Liver (tissue), 3 donors: ENCODE data around the gene MASP1.

ENCODE experiments used
- CTCF ChIP-seq: fragments of 150-350 bp; IDR thresholded peaks from 2 replicates; pipeline ENCODE4 v1.5.1; 2017; ENCODE audit warnings: improper control_type of control experiment, low read depth, low read length; ENCODE audit not compliant: missing input control
- GABPA ChIP-seq, 2 donors: IDR thresholded peaks in 1 of 2; conservative IDR thresholded peaks in 1 of 2; 2 replicates each; pipeline ENCODE4 v1.6.1; 2016; ENCODE audit warnings: antibody characterized with exemption in 2 of 2, mild to moderate bottlenecking in 1 of 2, moderate library complexity in 1 of 2
- JUND ChIP-seq, 2 donors: IDR thresholded peaks; 2 replicates each; pipeline ENCODE4 v1.6.1; 2016; ENCODE audit warnings: antibody characterized with exemption in 2 of 2
- donor health status: healthy.
- donor health status: healthy.

- TF ChIP-seq JUND (IDR thresholded peaks at IDR 0.05) (no peak), GABPA (IDR thresholded peaks at IDR 0.05 in 1 of 2, conservative IDR thresholded peaks at IDR 0.05 in 1 of 2) (no peak), CTCF (no peak)
These were observed 18.7 kb upstream of the MASP1 start for GRCh38 chr3:187310226-187310625.
